ENCODE measurements around the gene PDHX. TPM values are rescaled to one million over a fixed set of nuclear protein-coding genes. Genes with fewer than 3 reads are reported as not detected.
A peak's percentile ranks its signal among the peaks of the same experiment; 100 is the strongest.
"Not testable (repeated sequence)": the region's sequence is repeated elsewhere in the genome, so short reads cannot be mapped to it uniquely, and the experiment has no call there.

The PDHX gene
- total RNA-seq, 1 experiment from 2014 or later = 35.8 TPM

GRCh38 chr11:35015621-35016387 lies 99.4 kb downstream of the PDHX start:
- DNase-seq (ENCODE audit: low read depth) = no peak

GRCh38 chr11:35016916-35017315 lies 100.5 kb downstream of the PDHX start:
- DNase-seq (ENCODE audit: low read depth) = no peak

GRCh38 chr11:35017528-35018342 lies 101.3 kb downstream of the PDHX start:
- DNase-seq (ENCODE audit: low read depth) = no peak

- no peak for DNase-seq (ENCODE audit: low read depth)
These were observed 105.2 kb downstream of the PDHX start for GRCh38 chr11:35021589-35021988.

GRCh38 chr11:35023940-35024339 lies 107.5 kb downstream of the PDHX start:
- not testable (repeated sequence) for DNase-seq (ENCODE audit: low read depth)

- not testable (repeated sequence) for DNase-seq (ENCODE audit: low read depth)
These were observed 111.6 kb downstream of the PDHX start for GRCh38 chr11:35028007-35028406.

GRCh38 chr11:35029979-35030682 lies 113.7 kb downstream of the PDHX start:
- DNase-seq (ENCODE audit: low read depth) = peak; percentile 74

GRCh38 chr11:35030716-35031213 lies 114.3 kb downstream of the PDHX start:
- peak; percentile 98 for DNase-seq (ENCODE audit: low read depth)

GRCh38 chr11:35031346-35031745 lies 114.9 kb downstream of the PDHX start:
- DNase-seq (ENCODE audit: low read depth) = no peak

- peak; percentile 37 for DNase-seq (ENCODE audit: low read depth)
These were observed 115.4 kb downstream of the PDHX start for GRCh38 chr11:35031867-35032266.

GRCh38 chr11:35033011-35033410 lies 116.6 kb downstream of the PDHX start:
- no peak for DNase-seq (ENCODE audit: low read depth)

GRCh38 chr11:35034401-35034800 lies 118.0 kb downstream of the PDHX start:
- no peak for DNase-seq (ENCODE audit: low read depth)

GRCh38 chr11:35035894-35036408 lies 119.5 kb downstream of the PDHX start:
- peak; percentile 99 for DNase-seq (ENCODE audit: low read depth)

- peak; percentile 72 for DNase-seq (ENCODE audit: low read depth)
These were observed 120.2 kb downstream of the PDHX start for GRCh38 chr11:35036639-35037038.

GRCh38 chr11:35038211-35038928 lies 122.0 kb downstream of the PDHX start:
- no peak for DNase-seq (ENCODE audit: low read depth)

GRCh38 chr11:35039076-35039475 lies 122.7 kb downstream of the PDHX start:
- DNase-seq (ENCODE audit: low read depth) = no peak

GRCh38 chr11:35040221-35040942 lies 124.0 kb downstream of the PDHX start:
- peak; percentile 95 for DNase-seq (ENCODE audit: low read depth)

GRCh38 chr11:35041070-35041554 lies 124.7 kb downstream of the PDHX start:
- no peak for DNase-seq (ENCODE audit: low read depth)

GRCh38 chr11:35042224-35042623 lies 125.8 kb downstream of the PDHX start:
- no peak for DNase-seq (ENCODE audit: low read depth)

GRCh38 chr11:35042913-35043312 lies 126.5 kb downstream of the PDHX start:
- DNase-seq (ENCODE audit: low read depth) = no peak

All from LHCN-M2 (cell line).